ENCODE measurements around the gene ARVCF.

GRCh38 chr22:20024225-20024624, 7.6 kb upstream of the ARVCF start:
- no peak for TF ChIP-seq POLR2A (IDR thresholded peaks at IDR 0.05; ENCODE audit: low read depth)
- no peak for TF ChIP-seq CTCF (IDR thresholded peaks at IDR 0.05)
- no peak for TF ChIP-seq POLR2AphosphoS5 (IDR thresholded peaks at IDR 0.05)

All from esophagus muscularis mucosa (tissue), 3 donors.